GM12878 (cell line): ENCODE data around the gene RUFY3.
A peak's percentile ranks its signal among the peaks of the same experiment; 100 is the strongest.

ENCODE experiments used
- BCLAF1 ChIP-seq: fragments of 450-650 bp; IDR thresholded peaks from 2 replicates; pipeline ENCODE4 v1.6.1; 2017; ENCODE audit warnings: antibody characterized with exemption, mild to moderate bottlenecking, moderate library complexity
- EZH2 ChIP-seq: IDR thresholded peaks from 2 replicates; pipeline ENCODE4 v1.6.1; 2012; ENCODE audit warnings: low read depth, mild to moderate bottlenecking, control low read depth, inconsistent platforms, low read length, borderline replicate concordance; ENCODE audit not compliant: control insufficient read depth
- POLR2A ChIP-seq: IDR thresholded peaks from 2 replicates; pipeline ENCODE4 v1.6.1; 2011; ENCODE audit warnings: low read depth, mild to moderate bottlenecking, low read length
- POLR2AphosphoS2 ChIP-seq: IDR thresholded peaks from 2 replicates; pipeline ENCODE4 v1.6.1; 2011; ENCODE audit warnings: low read depth, mild to moderate bottlenecking, low read length, improper control_type of control experiment, moderate library complexity
- RAD21 ChIP-seq: IDR thresholded peaks from 2 replicates; pipeline ENCODE4 v1.6.1; 2011; ENCODE audit warnings: mild to moderate bottlenecking, low read depth, low read length, moderate library complexity; ENCODE audit not compliant: insufficient read depth
- TCF12 ChIP-seq: IDR thresholded peaks from 2 replicates; pipeline ENCODE4 v1.6.1; 2011; ENCODE audit warnings: low read depth, mild to moderate bottlenecking, low read length
- TCF3 ChIP-seq: IDR thresholded peaks from 2 replicates; pipeline ENCODE4 v1.6.1; 2012; ENCODE audit warnings: low read depth, mild to moderate bottlenecking, low read length, borderline replicate concordance; ENCODE audit not compliant: insufficient read depth
- TF ChIP-seq, protein P1 (sequence below), 3 experiments: IDR thresholded peaks in 2 of 3; conservative IDR thresholded peaks in 1 of 3; 2 replicates each; pipeline ENCODE4 v1.5.1; 2011; ENCODE audit warnings: low read depth in 3 of 3, low read length in 3 of 3, mild to moderate bottlenecking in 3 of 3, control low read depth in 2 of 3, moderate library complexity in 2 of 3, inconsistent platforms in 1 of 3, mixed read lengths in 1 of 3; ENCODE audit not compliant: control insufficient read depth in 2 of 3, insufficient read depth in 1 of 3; ENCODE audit errors: extremely low read depth in 1 of 3
- TF ChIP-seq, protein P2 (sequence below): fragments of 450-650 bp; IDR thresholded peaks from 2 replicates; pipeline ENCODE4 v1.6.1; 2017; ENCODE audit warnings: mild to moderate bottlenecking

GRCh38 chr4:70737409-70737808 is 15.6 kb downstream of the RUFY3 start:
- TF ChIP-seq POLR2A: no peak
- TF ChIP-seq, protein P1, sequence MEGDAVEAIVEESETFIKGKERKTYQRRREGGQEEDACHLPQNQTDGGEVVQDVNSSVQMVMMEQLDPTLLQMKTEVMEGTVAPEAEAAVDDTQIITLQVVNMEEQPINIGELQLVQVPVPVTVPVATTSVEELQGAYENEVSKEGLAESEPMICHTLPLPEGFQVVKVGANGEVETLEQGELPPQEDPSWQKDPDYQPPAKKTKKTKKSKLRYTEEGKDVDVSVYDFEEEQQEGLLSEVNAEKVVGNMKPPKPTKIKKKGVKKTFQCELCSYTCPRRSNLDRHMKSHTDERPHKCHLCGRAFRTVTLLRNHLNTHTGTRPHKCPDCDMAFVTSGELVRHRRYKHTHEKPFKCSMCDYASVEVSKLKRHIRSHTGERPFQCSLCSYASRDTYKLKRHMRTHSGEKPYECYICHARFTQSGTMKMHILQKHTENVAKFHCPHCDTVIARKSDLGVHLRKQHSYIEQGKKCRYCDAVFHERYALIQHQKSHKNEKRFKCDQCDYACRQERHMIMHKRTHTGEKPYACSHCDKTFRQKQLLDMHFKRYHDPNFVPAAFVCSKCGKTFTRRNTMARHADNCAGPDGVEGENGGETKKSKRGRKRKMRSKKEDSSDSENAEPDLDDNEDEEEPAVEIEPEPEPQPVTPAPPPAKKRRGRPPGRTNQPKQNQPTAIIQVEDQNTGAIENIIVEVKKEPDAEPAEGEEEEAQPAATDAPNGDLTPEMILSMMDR (IDR thresholded peaks at IDR 0.05 in 2 of 3, conservative IDR thresholded peaks at IDR 0.05 in 1 of 3; ENCODE audit: control insufficient read depth in 2 of 3, extremely low read depth in 1 of 3, insufficient read depth in 1 of 3, low read depth in 3 of 3, low read length in 3 of 3): peak in 2 of 3 experiments; percentile 7 to 13; a peak in 1 of 6 replicates
- TF ChIP-seq BCLAF1: no peak
- no peak for TF ChIP-seq EZH2
- TF ChIP-seq, protein P2, sequence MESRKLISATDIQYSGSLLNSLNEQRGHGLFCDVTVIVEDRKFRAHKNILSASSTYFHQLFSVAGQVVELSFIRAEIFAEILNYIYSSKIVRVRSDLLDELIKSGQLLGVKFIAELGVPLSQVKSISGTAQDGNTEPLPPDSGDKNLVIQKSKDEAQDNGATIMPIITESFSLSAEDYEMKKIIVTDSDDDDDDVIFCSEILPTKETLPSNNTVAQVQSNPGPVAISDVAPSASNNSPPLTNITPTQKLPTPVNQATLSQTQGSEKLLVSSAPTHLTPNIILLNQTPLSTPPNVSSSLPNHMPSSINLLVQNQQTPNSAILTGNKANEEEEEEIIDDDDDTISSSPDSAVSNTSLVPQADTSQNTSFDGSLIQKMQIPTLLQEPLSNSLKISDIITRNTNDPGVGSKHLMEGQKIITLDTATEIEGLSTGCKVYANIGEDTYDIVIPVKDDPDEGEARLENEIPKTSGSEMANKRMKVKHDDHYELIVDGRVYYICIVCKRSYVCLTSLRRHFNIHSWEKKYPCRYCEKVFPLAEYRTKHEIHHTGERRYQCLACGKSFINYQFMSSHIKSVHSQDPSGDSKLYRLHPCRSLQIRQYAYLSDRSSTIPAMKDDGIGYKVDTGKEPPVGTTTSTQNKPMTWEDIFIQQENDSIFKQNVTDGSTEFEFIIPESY: no peak
- TF ChIP-seq TCF12: no peak
- no peak for TF ChIP-seq TCF3
- TF ChIP-seq RAD21: peak; percentile 50
- no peak for TF ChIP-seq POLR2AphosphoS2
